SU-DHL-6 (cell line): ENCODE data around the gene SUB1.

Source experiments
- EZH2phosphoT487 ChIP-seq: fragments of 200-600 bp; sonication (generic), shearing (Covaris generic); conservative IDR thresholded peaks from 2 replicates; pipeline ENCODE4 v1.6.1; 2018; ENCODE audit warnings: mild to moderate bottlenecking, antibody characterized with exemption, low read length, moderate library complexity, mixed read lengths
- TF ChIP-seq, protein P1 (sequence below): fragments of 200-600 bp; sonication (generic); IDR thresholded peaks from one replicate; pipeline ENCODE4 v1.5.1; 2017; ENCODE audit warnings: antibody characterized with exemption, mild to moderate bottlenecking, low read length, moderate library complexity; ENCODE audit not compliant: insufficient read depth, poor library complexity, severe bottlenecking

DNA sequence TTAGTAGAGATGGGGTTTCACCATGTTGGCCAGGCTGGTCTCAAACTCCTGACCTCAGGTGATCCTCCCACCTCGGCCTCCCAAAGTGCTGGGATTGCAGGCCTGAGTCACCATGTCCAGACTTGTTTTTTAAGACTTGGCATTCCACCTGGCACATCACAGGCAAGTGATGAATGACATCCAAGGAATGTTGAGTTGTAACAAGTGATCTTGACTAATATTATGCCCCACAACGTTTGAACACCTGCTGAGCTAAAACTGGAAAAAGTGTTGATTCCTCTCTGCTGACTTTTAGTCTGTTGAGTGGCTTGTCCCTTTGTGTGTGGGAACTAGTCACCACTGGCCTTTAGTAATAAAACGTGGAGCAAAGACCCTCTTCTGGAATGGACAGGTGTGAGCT, 54.6 kb downstream of the SUB1 start:
- TF ChIP-seq, protein P1, sequence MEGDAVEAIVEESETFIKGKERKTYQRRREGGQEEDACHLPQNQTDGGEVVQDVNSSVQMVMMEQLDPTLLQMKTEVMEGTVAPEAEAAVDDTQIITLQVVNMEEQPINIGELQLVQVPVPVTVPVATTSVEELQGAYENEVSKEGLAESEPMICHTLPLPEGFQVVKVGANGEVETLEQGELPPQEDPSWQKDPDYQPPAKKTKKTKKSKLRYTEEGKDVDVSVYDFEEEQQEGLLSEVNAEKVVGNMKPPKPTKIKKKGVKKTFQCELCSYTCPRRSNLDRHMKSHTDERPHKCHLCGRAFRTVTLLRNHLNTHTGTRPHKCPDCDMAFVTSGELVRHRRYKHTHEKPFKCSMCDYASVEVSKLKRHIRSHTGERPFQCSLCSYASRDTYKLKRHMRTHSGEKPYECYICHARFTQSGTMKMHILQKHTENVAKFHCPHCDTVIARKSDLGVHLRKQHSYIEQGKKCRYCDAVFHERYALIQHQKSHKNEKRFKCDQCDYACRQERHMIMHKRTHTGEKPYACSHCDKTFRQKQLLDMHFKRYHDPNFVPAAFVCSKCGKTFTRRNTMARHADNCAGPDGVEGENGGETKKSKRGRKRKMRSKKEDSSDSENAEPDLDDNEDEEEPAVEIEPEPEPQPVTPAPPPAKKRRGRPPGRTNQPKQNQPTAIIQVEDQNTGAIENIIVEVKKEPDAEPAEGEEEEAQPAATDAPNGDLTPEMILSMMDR: no peak
- TF ChIP-seq EZH2phosphoT487: no peak
